HG02885 (cell line): ENCODE data around the gene FOCAD.

Experiments
- ATAC-seq: cut with Tn5 transposase; IDR thresholded peaks from one replicate; pipeline ENCODE4 v1.9.1; 2021; ENCODE audit warnings: mild to moderate bottlenecking; ENCODE audit not compliant: unreplicated experiment, poor library complexity

FOCAD gene

GRCh38 chr9:20996809-20997208, 312.8 kb downstream of the FOCAD start:
- no peak for ATAC-seq

- ATAC-seq: peak; percentile 88
These were observed 313.5 kb downstream of the FOCAD start for GRCh38 chr9:20997503-20998076.

GRCh38 chr9:21001581-21001980, 317.5 kb downstream of the FOCAD start:
- ATAC-seq: no peak

GRCh38 chr9:21002040-21002439, 318.0 kb downstream of the FOCAD start:
- no peak for ATAC-seq

GRCh38 chr9:21015129-21015815, 331.2 kb downstream of the FOCAD start:
- no peak for ATAC-seq

- ATAC-seq: peak; percentile 59
These were observed 331.9 kb downstream of the FOCAD start for GRCh38 chr9:21015995-21016394.

GRCh38 chr9:21016701-21017491, 332.8 kb downstream of the FOCAD start:
- no peak for ATAC-seq

GRCh38 chr9:21018177-21018576, 334.1 kb downstream of the FOCAD start:
- no peak for ATAC-seq

- no peak for ATAC-seq
These were observed 339.8 kb downstream of the FOCAD start for GRCh38 chr9:21023861-21024260.

GRCh38 chr9:21027295-21027694, 343.2 kb downstream of the FOCAD start:
- no peak for ATAC-seq

- no peak for ATAC-seq
These were observed 344.4 kb downstream of the FOCAD start for GRCh38 chr9:21028466-21028865.

GRCh38 chr9:21029661-21030060, 345.6 kb downstream of the FOCAD start:
- ATAC-seq: no peak

GRCh38 chr9:21030389-21031035, 346.5 kb downstream of the FOCAD start:
- peak; percentile 81 for ATAC-seq

- peak; percentile 82 for ATAC-seq
These were observed 347.2 kb downstream of the FOCAD start, which contains the start of gene HACD4 for GRCh38 chr9:21031091-21031807. Gene HACD4 (minus strand): TSS chr9:21031640. CDS start chr9:21031590, 50 bp downstream.

GRCh38 chr9:21031808-21032183, 347.7 kb downstream of the FOCAD start:
- no peak for ATAC-seq

GRCh38 chr9:21037278-21037677, 353.2 kb downstream of the FOCAD start:
- no peak for ATAC-seq

- ATAC-seq: no peak
These were observed 355.2 kb downstream of the FOCAD start for GRCh38 chr9:21039302-21039701.

- no peak for ATAC-seq
These were observed 358.4 kb downstream of the FOCAD start for GRCh38 chr9:21042466-21042865.

- ATAC-seq: no peak
These were observed 359.8 kb downstream of the FOCAD start for GRCh38 chr9:21043841-21044240.
